DOHH2 (cell line): Measurements from ENCODE around the gene FGGY.

Experiments
- H3F3A ChIP-seq: fragments of 200-600 bp; sonication (generic), shearing (Covaris generic); 2 replicates; pipeline ENCODE4 v1.6.0; 2016; ENCODE audit warnings: antibody characterized with exemption, mild to moderate bottlenecking; ENCODE audit not compliant: control insufficient read depth, insufficient read depth
- H3K27ac ChIP-seq: fragments of 200-600 bp; sonication (generic); 2 replicates; pipeline ENCODE4 v1.5.1; 2014; ENCODE audit warnings: low read depth, mild to moderate bottlenecking, low read length, moderate library complexity
- H3K27me3 ChIP-seq: fragments of 200-600 bp; sonication (generic); 2 replicates; pipeline ENCODE4 v1.6.1; 2014; ENCODE audit warnings: mild to moderate bottlenecking, low read length, mixed read lengths; ENCODE audit not compliant: control insufficient read depth
- H3K36me3 ChIP-seq: fragments of 200-600 bp; sonication (generic); 2 replicates; pipeline ENCODE4 v1.6.1; 2014; ENCODE audit warnings: mild to moderate bottlenecking, low read length, moderate library complexity, mixed read lengths; ENCODE audit not compliant: control insufficient read depth
- H3K4me1 ChIP-seq: fragments of 200-600 bp; sonication (generic); 2 replicates; pipeline ENCODE4 v1.6.1; 2014; ENCODE audit warnings: mild to moderate bottlenecking, low read length, mixed read lengths; ENCODE audit not compliant: control insufficient read depth
- H3K4me2 ChIP-seq: fragments of 200-600 bp; sonication (generic); 2 replicates; pipeline ENCODE4 v1.6.0; 2014; ENCODE audit warnings: mild to moderate bottlenecking, low read length, moderate library complexity
- H3K4me3 ChIP-seq: fragments of 200-600 bp; sonication (generic); 2 replicates; pipeline ENCODE4 v1.5.1; 2014; ENCODE audit warnings: mild to moderate bottlenecking, low read length, mixed read lengths
- H3K79me2 ChIP-seq: fragments of 200-600 bp; sonication (generic); 2 replicates; pipeline ENCODE4 v1.6.1; 2014; ENCODE audit warnings: mild to moderate bottlenecking, low read length, mixed read lengths; ENCODE audit not compliant: control insufficient read depth
- H3K9me2 ChIP-seq: fragments of 200-600 bp; sonication (generic); replicated peaks from 2 replicates; pipeline ENCODE4 v1.6.1; 2014; ENCODE audit warnings: mild to moderate bottlenecking, low read length, mixed read lengths; ENCODE audit not compliant: control insufficient read depth
- H3K9me3 ChIP-seq: fragments of 200-600 bp; sonication (generic); 2 replicates; pipeline ENCODE4 v1.6.1; 2014; ENCODE audit warnings: antibody characterized with exemption, low read length, mixed read lengths; ENCODE audit not compliant: control insufficient read depth, insufficient read depth
- H4K20me1 ChIP-seq: fragments of 200-600 bp; sonication (generic); 2 replicates; pipeline ENCODE4 v1.6.0; 2014; ENCODE audit warnings: low read depth, mild to moderate bottlenecking, antibody characterized with exemption, low read length, moderate library complexity; ENCODE audit not compliant: control insufficient read depth, insufficient read depth
- CTCF ChIP-seq: fragments of 200-600 bp; sonication (generic); IDR thresholded peaks from one replicate; pipeline ENCODE4 v1.5.1; 2014; ENCODE audit warnings: antibody characterized with exemption, mild to moderate bottlenecking, low read depth, low read length; ENCODE audit not compliant: poor library complexity, severe bottlenecking
- EZH2phosphoT487 ChIP-seq: fragments of 200-600 bp; sonication (generic); IDR thresholded peaks from 2 replicates; pipeline ENCODE4 v1.6.1; 2017; ENCODE audit warnings: borderline replicate concordance, mild to moderate bottlenecking, antibody characterized with exemption, low read length, moderate library complexity, mixed read lengths

FGGY gene

GRCh38 chr1:59697150-59697800 lies 400.4 kb downstream of the FGGY start:
- H3K9me2 ChIP-seq, result no peaks in the 10 kb centered on the region
- no peaks in the 10 kb centered on the region for H3K36me3 ChIP-seq
- peak overlapping the region; percentile 12; the same call in 1 of the 2 replicates for H3K4me3 ChIP-seq
- H3K4me2 ChIP-seq, result peak overlapping the region; percentile 19
- H4K20me1 ChIP-seq, result no peaks in the 10 kb centered on the region
- no peaks in the 10 kb centered on the region for H3K9me3 ChIP-seq
- TF ChIP-seq CTCF (no peak), EZH2phosphoT487 (no peak)
- no peak overlapping the region for H3K27ac ChIP-seq
- no peaks in the 10 kb centered on the region for H3K27me3 ChIP-seq
- no peaks in the 10 kb centered on the region for H3K79me2 ChIP-seq
- H3K4me1 ChIP-seq, result peaks cover 12% of the 10 kb centered on the region
- no peaks in the 10 kb centered on the region for H3F3A ChIP-seq

GRCh38 chr1:59698386-59698785 lies 401.5 kb downstream of the FGGY start:
- no peak overlapping the region for H3K4me2 ChIP-seq
- H3K27ac ChIP-seq, result no peak overlapping the region
- no peaks in the 10 kb centered on the region for H3K9me2 ChIP-seq
- no peaks in the 10 kb centered on the region for H3K79me2 ChIP-seq
- H3K4me1 ChIP-seq, result peaks cover 12% of the 10 kb centered on the region
- H3K4me3 ChIP-seq, result no peak overlapping the region
- H4K20me1 ChIP-seq, result no peaks in the 10 kb centered on the region
- H3K36me3 ChIP-seq, result no peaks in the 10 kb centered on the region
- H3K9me3 ChIP-seq, result no peaks in the 10 kb centered on the region
- H3F3A ChIP-seq, result no peaks in the 10 kb centered on the region
- no peaks in the 10 kb centered on the region; the same call in 1 of the 2 replicates for H3K27me3 ChIP-seq
- no peak for TF ChIP-seq CTCF

- Histone ChIP-seq H3K9me3 (no peaks in the 10 kb centered on the region), H3K79me2 (no peaks in the 10 kb centered on the region), H3K9me2 (no peaks in the 10 kb centered on the region), H4K20me1 (no peaks in the 10 kb centered on the region), H3K4me1 (peaks cover 12% of the 10 kb centered on the region), H3K4me3 (no peak overlapping the region), H3F3A (no peaks in the 10 kb centered on the region), H3K36me3 (no peaks in the 10 kb centered on the region), H3K27me3 (no peaks in the 10 kb centered on the region; the same call in 1 of the 2 replicates), H3K4me2 (no peak overlapping the region), H3K27ac (no peak overlapping the region)
- TF ChIP-seq CTCF (peak; percentile 76), EZH2phosphoT487 (no peak)
Observed at GRCh38 chr1:59699227-59699847, 402.4 kb downstream of the FGGY start.
